T-helper 17 cell (primary cell): ENCODE measurements around the gene CD55. TPM values are rescaled to one million over a fixed set of nuclear protein-coding genes. Genes with fewer than 3 reads are reported as not detected.
A peak's percentile ranks its signal among the peaks of the same experiment; 100 is the strongest.

Experiments
- ATAC-seq: fragments of 150-1000 bp; cut with Tn5 transposase; 2 replicates; pipeline ENCODE4 v1.10.0; 2021; ENCODE audit warnings: mild to moderate bottlenecking, moderate library complexity
- DNase-seq, 3 donors: peaks; one replicate each; pipeline versions ENCODE4 v3.0.0 to v3.0.0-alpha.2; 2020 to 2021
- H3K9me3 ChIP-seq: one replicate; pipeline ENCODE4 v1.7.0; 2013; ENCODE audit warnings: low read length, mild to moderate bottlenecking; ENCODE audit not compliant: control insufficient read depth, poor library complexity, severe bottlenecking
- H3K27ac Mint-ChIP-seq: one replicate; pipeline ENCODE4 v1.8.0; 2022; ENCODE audit warnings: mild to moderate bottlenecking, moderate library complexity, mixed read lengths
- H3K27me3 Mint-ChIP-seq: one replicate; pipeline ENCODE4 v1.8.0; 2022; ENCODE audit warnings: mixed read lengths
- H3K36me3 Mint-ChIP-seq: one replicate; pipeline ENCODE4 v1.8.0; 2022; ENCODE audit warnings: low read depth, mixed read lengths
- H3K4me1 Mint-ChIP-seq: one replicate; pipeline ENCODE4 v1.8.0; 2022; ENCODE audit warnings: mild to moderate bottlenecking, mixed read lengths
- H3K4me3 Mint-ChIP-seq: one replicate; pipeline ENCODE4 v1.8.0; 2022; ENCODE audit warnings: mild to moderate bottlenecking, moderate library complexity, mixed read lengths
- total RNA-seq, 4 donors: library from RNA in 2 of 4; stranded (reverse) in 2 of 4; gene quantifications; one replicate each; pipeline ENCODE4 v1.2.3 and lab custom pipeline; 2022 to 2026

CD55 gene
- total RNA-seq, 2 donors from 2014 or later = 98.3 to 133 TPM

- Mint-ChIP-seq H3K4me1 (no peaks in the 10 kb centered on the region), H3K4me3 (no peak overlapping the region)
Measured at GRCh38 chr1:207404849-207405525, 83.5 kb downstream of the CD55 start.

GRCh38 chr1:207405814-207406213 lies 84.3 kb downstream of the CD55 start:
- no peaks in the 10 kb centered on the region for H3K36me3 Mint-ChIP-seq

More at GRCh38 chr1:207404849-207405525, 83.5 kb downstream of the CD55 start:
- H3K27me3 Mint-ChIP-seq = peaks cover 8% of the 10 kb centered on the region
- H3K27ac Mint-ChIP-seq = no peak overlapping the region
- DNase-seq (no peak), ATAC-seq (peak; percentile 76)
- no peaks in the 10 kb centered on the region for H3K36me3 Mint-ChIP-seq
- H3K9me3 ChIP-seq = no peaks in the 10 kb centered on the region

GRCh38 chr1:207407655-207408260 lies 86.3 kb downstream of the CD55 start:
- H3K4me3 Mint-ChIP-seq = no peak overlapping the region
- ATAC-seq = no peak

More at GRCh38 chr1:207405814-207406213, 84.3 kb downstream of the CD55 start:
- peaks cover 8% of the 10 kb centered on the region for H3K27me3 Mint-ChIP-seq
- H3K9me3 ChIP-seq = no peaks in the 10 kb centered on the region
- H3K4me3 Mint-ChIP-seq = no peak overlapping the region
- no peak for ATAC-seq
- H3K4me1 Mint-ChIP-seq = no peaks in the 10 kb centered on the region
- no peak for DNase-seq
- H3K27ac Mint-ChIP-seq = no peak overlapping the region

More at GRCh38 chr1:207407655-207408260, 86.3 kb downstream of the CD55 start:
- no peak overlapping the region for H3K27ac Mint-ChIP-seq
- H3K9me3 ChIP-seq = no peaks in the 10 kb centered on the region
- peaks cover 3% of the 10 kb centered on the region for H3K4me1 Mint-ChIP-seq
- no peaks in the 10 kb centered on the region for H3K36me3 Mint-ChIP-seq
- no peak for DNase-seq
- peaks cover 8% of the 10 kb centered on the region for H3K27me3 Mint-ChIP-seq

Other genes starting within 250 kb of the CD55 start
- under 1 TPM in 1 of 2 donors, not detected in 1; 0.27 TPM for gene C4BPB, start 232.8 kb upstream of the CD55 start, total RNA-seq
- under 1 TPM in 1 of 2 donors, not detected in 1; 0.12 TPM for gene C4BPA, start 217.4 kb upstream of the CD55 start, total RNA-seq
- gene CR2, start 132.7 kb downstream of the CD55 start, total RNA-seq = 1 to 10 TPM; 2.1 to 3.8 TPM
- 10 to 100 TPM; 27.6 to 28.3 TPM for gene CR1, start 174.5 kb downstream of the CD55 start, total RNA-seq